NCI-H2196 (cell line): Measurements from ENCODE around the gene OR8H3.
"Not testable (repeated sequence)": the region's sequence is repeated elsewhere in the genome, so short reads cannot be mapped to it uniquely, and the experiment has no call there.

Experiments used
- DNase-seq: peaks from one replicate; lab custom pipeline; 2025; ENCODE audit not compliant: unreplicated experiment; lab: John Stamatoyannopoulos, UW

OR8H3 gene

GRCh38 chr11:56122073-56122472, at the start of gene OR8H3:
OR8H3 (plus strand) TSS chr11:56122373; CDS start chr11:56122373, 0 bp downstream.
- DNase-seq: no peak

GRCh38 chr11:56089697-56090096, 32.5 kb upstream of the OR8H3 start:
- no peak for DNase-seq

- DNase-seq: no peak
Observed at GRCh38 chr11:56093008-56093407, 29.2 kb upstream of the OR8H3 start, which contains the start of gene OR8I2. OR8I2 (plus strand) TSS chr11:56093308; CDS start chr11:56093308, 0 bp downstream.

- no peak for DNase-seq
Observed at GRCh38 chr11:56103210-56103737, 18.9 kb upstream of the OR8H3 start, which contains the start of gene OR8H2. OR8H2 (plus strand) TSS chr11:56103687; CDS start chr11:56105043, 1,356 bp downstream.

GRCh38 chr11:56140151-56140661, 18.0 kb downstream of the OR8H3 start, which contains the start of gene OR8J3:
OR8J3 (minus strand) TSS chr11:56140201; CDS start chr11:56137718, 2,483 bp downstream.
- DNase-seq: no peak

- DNase-seq: not testable (repeated sequence)
Observed at GRCh38 chr11:56143681-56144080, 21.5 kb downstream of the OR8H3 start.

- no peak for DNase-seq
Observed at GRCh38 chr11:56151376-56151775, 29.2 kb downstream of the OR8H3 start.

GRCh38 chr11:56152333-56152732, 30.2 kb downstream of the OR8H3 start:
- no peak for DNase-seq

- no peak for DNase-seq
Observed at GRCh38 chr11:56160217-56160616, 38.0 kb downstream of the OR8H3 start, which contains the start of gene OR8K5. OR8K5 (minus strand) TSS chr11:56160317; CDS start chr11:56160317, 0 bp downstream.

- DNase-seq: no peak
Observed at GRCh38 chr11:56163804-56164203, 41.6 kb downstream of the OR8H3 start.

GRCh38 chr11:56172256-56172830, 50.2 kb downstream of the OR8H3 start:
- no peak for DNase-seq
